CD4-positive, CD25-positive, alpha-beta regulatory T cell (primary cell): ENCODE measurements around the gene TMCC2. TPM values are rescaled to one million over a fixed set of nuclear protein-coding genes. Genes with fewer than 3 reads are reported as not detected.

Experiments
- ATAC-seq, 2 donors: fragments of 150-1000 bp; cut with Tn5 transposase; one replicate each; pipeline ENCODE4 v1.10.0; 2021; ENCODE audit warnings: low read depth in 2 of 2, moderate number of reproducible peaks in 2 of 2, moderate library complexity in 1 of 2
- DNase-seq, 3 donors: peaks; one replicate each; pipeline versions ENCODE4 v3.0.0 to v3.0.0-alpha.2; 2012 to 2022; ENCODE audit warnings: mixed read lengths in 1 of 3
- H3K27ac ChIP-seq: one replicate; pipeline ENCODE4 v1.7.0; 2013; ENCODE audit warnings: mild to moderate bottlenecking, low read length; ENCODE audit not compliant: insufficient read depth, poor library complexity, severe bottlenecking
- H3K27me3 ChIP-seq: one replicate; pipeline ENCODE4 v1.7.0; 2013; ENCODE audit warnings: low read length; ENCODE audit not compliant: control insufficient read depth, insufficient read depth
- H3K36me3 ChIP-seq: one replicate; pipeline ENCODE4 v1.7.0; 2013; ENCODE audit warnings: mild to moderate bottlenecking, low read length, moderate library complexity; ENCODE audit not compliant: control insufficient read depth, insufficient read depth
- H3K4me1 ChIP-seq: 2 replicates; pipeline ENCODE4 v1.7.0; 2013; ENCODE audit warnings: mild to moderate bottlenecking, low read length; ENCODE audit not compliant: insufficient read depth, control insufficient read depth, poor library complexity, severe bottlenecking
- H3K4me3 ChIP-seq: one replicate; pipeline ENCODE4 v1.7.0; 2013; ENCODE audit warnings: low read depth, mild to moderate bottlenecking, low read length, moderate library complexity
- H3K9me3 ChIP-seq, 2 experiments: 1 replicate in 1 of 2; 2 replicates in 1 of 2; pipeline ENCODE4 v1.7.0; 2013; ENCODE audit warnings: low read length in 2 of 2, mild to moderate bottlenecking in 1 of 2, moderate library complexity in 1 of 2; ENCODE audit not compliant: control insufficient read depth in 2 of 2
- H3K27ac Mint-ChIP-seq, 3 donors: one replicate each; pipeline ENCODE4 v1.8.0; 2020 to 2022; ENCODE audit warnings: mild to moderate bottlenecking in 3 of 3, mixed read lengths in 3 of 3, moderate library complexity in 2 of 3
- H3K27me3 Mint-ChIP-seq: one replicate; pipeline ENCODE4 v1.8.0; 2022; ENCODE audit warnings: mild to moderate bottlenecking, mixed read lengths
- H3K36me3 Mint-ChIP-seq: one replicate; pipeline ENCODE4 v1.8.0; 2020; ENCODE audit warnings: mixed read lengths
- H3K4me1 Mint-ChIP-seq, 4 donors: one replicate each; pipeline ENCODE4 v1.8.0; 2020 to 2022; ENCODE audit warnings: mixed read lengths in 4 of 4, mild to moderate bottlenecking in 1 of 4
- H3K4me3 Mint-ChIP-seq, 4 donors: one replicate each; pipeline ENCODE4 v1.8.0; 2020 to 2022; ENCODE audit warnings: mild to moderate bottlenecking in 4 of 4, mixed read lengths in 4 of 4, moderate library complexity in 3 of 4
- H3K9me3 Mint-ChIP-seq, 7 donors: one replicate each; pipeline ENCODE4 v1.8.0; 2020 to 2022; ENCODE audit warnings: mixed read lengths in 7 of 7, mild to moderate bottlenecking in 3 of 7, moderate library complexity in 2 of 7
- polyA plus RNA-seq, 4 donors: library from polyadenylated mRNA; unstranded; fragments of 300-500 nt; fragmentation: Illumina TruSeq; gene quantifications; one replicate each; pipeline ENCODE4 v1.2.3, GENCODE V29; 2021
- total RNA-seq: library from RNA; stranded (reverse); gene quantifications from one replicate; pipeline ENCODE4 v1.2.3, GENCODE V29; 2022

The TMCC2 gene
- total and polyA plus RNA-seq, 5 donors from 2014 or later, result 0.22 to 1.8 (median 0.31) TPM

DNA sequence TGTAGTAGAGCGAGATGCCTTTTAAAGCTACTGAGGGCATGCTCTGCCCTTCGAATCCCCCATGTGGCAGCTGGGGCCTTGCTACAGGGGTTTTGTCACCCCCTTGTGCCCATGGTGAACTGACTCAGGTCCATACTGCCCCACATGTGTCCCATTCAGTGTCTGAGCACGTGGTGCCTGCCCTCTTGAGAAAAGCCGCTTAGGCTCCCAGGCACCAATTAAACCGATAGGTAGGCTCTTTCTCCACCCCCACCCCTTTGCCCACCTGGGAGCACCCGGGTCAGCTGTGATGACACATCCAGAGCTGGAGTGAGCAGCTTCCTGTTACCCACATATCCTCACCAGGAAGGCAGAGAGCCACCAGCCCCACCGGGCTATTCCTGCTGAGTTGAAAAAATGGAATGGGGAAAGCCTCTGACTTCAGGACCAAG, 30.5 kb downstream of the TMCC2 start:
- Mint-ChIP-seq H3K27ac (no peak overlapping the region), H3K9me3 (no peaks in the 10 kb centered on the region), H3K27me3 (peaks cover 32% of the 10 kb centered on the region), H3K4me3 (no peak overlapping the region), H3K36me3 (no peaks in the 10 kb centered on the region), H3K4me1 (peaks cover 0 to 2% (median under 1%) of the 10 kb centered on the region in 4 donors)
- no peak overlapping the region for H3K4me3 ChIP-seq
- H3K27me3 ChIP-seq, result no peaks in the 10 kb centered on the region
- no peak for ATAC-seq
- no peaks in the 10 kb centered on the region for H3K36me3 ChIP-seq
- DNase-seq, result no peak
- no peaks in the 10 kb centered on the region for H3K4me1 ChIP-seq
- no peak overlapping the region for H3K27ac ChIP-seq
- H3K9me3 ChIP-seq, result no peaks in the 10 kb centered on the region

DNA sequence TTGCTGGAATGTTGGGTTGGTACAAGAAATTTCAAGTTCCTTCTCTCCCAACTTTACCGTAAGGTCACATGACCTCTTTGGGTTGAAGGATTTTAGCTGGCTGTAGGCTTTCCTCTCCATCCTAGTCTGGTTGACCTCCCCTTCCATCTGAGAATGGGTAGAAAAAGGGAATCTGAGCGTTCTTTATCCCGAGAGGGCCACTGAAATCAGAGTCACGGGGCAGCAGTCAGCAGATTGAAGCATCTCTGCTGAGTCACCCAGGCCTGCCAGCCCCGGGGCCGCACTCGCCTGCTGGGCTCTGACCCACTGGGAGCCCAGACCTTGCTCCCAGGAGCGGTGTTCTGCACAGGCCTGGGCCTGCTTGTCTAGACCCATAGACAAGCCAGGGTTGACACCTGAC, 31.0 kb downstream of the TMCC2 start:
- Mint-ChIP-seq H3K36me3 (no peaks in the 10 kb centered on the region), H3K27ac (no peak overlapping the region), H3K4me3 (peak overlapping the region in 1 of 4 donors; percentile 21), H3K27me3 (peaks cover 28% of the 10 kb centered on the region), H3K4me1 (peaks cover 0 to 2% (median under 1%) of the 10 kb centered on the region in 4 donors), H3K9me3 (no peaks in the 10 kb centered on the region)
- no peak overlapping the region for H3K4me3 ChIP-seq
- no peaks in the 10 kb centered on the region for H3K4me1 ChIP-seq
- H3K36me3 ChIP-seq, result no peaks in the 10 kb centered on the region
- no peak for ATAC-seq
- no peak overlapping the region for H3K27ac ChIP-seq
- H3K27me3 ChIP-seq, result no peaks in the 10 kb centered on the region
- no peak for DNase-seq
- no peaks in the 10 kb centered on the region for H3K9me3 ChIP-seq

DNA sequence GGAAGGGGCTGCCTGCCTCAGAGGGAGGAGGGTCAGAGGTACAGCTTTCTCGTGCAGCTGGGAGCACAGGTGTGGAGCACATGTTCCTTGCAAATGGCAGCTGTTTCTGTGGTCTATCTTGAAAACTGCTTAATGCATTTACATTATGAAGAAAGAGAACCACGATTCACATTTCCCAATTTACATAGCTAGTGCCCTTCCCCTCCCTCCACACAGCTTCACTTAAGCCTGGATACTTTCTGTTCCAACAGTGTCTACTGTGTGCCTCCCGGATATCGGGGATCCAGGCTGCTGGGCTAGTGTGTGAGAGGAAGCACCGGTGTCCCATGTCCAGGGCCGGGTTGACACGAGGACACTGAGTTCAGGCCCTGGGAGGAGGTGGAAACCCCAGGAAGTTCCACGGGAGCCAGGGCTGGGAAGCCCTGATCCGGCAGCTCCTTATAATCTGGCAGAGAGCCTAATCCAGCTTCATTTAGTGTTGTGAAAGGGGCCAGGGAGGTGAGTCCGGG, 31.6 kb downstream of the TMCC2 start:
- Mint-ChIP-seq H3K4me3 (no peak overlapping the region), H3K27ac (no peak overlapping the region), H3K9me3 (no peaks in the 10 kb centered on the region), H3K27me3 (peaks cover 28% of the 10 kb centered on the region), H3K4me1 (peaks cover 0 to 2% (median under 1%) of the 10 kb centered on the region in 4 donors), H3K36me3 (no peaks in the 10 kb centered on the region)
- no peaks in the 10 kb centered on the region for H3K36me3 ChIP-seq
- no peaks in the 10 kb centered on the region for H3K4me1 ChIP-seq
- ATAC-seq (no peak), DNase-seq (no peak)
- no peak overlapping the region for H3K4me3 ChIP-seq
- H3K27me3 ChIP-seq, result no peaks in the 10 kb centered on the region
- H3K27ac ChIP-seq, result no peak overlapping the region
- no peaks in the 10 kb centered on the region for H3K9me3 ChIP-seq

DNA sequence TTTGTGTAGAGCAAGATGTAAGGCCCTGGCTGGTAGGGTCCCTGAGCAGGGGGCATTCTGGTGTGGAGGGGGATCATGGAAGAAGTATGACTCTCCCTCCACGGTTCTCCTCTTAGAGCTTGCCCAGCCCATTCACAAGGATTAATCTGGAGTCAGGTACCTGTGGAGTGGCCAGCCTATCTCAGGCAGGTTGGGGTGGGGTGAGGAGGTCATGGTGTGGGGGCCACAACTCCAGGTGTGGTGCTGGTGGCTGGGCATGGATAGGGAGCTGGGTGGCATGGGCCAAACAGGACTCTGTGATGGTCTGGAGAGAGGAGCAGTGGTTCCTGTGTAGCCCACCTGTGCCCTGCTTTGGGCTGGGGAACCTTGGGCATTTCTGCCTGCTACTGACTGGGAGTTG, 32.3 kb downstream of the TMCC2 start:
- no peaks in the 10 kb centered on the region for H3K9me3 ChIP-seq
- no peak overlapping the region for H3K4me3 ChIP-seq
- Mint-ChIP-seq H3K4me1 (peaks cover 0 to 2% (median under 1%) of the 10 kb centered on the region in 4 donors), H3K27me3 (peaks cover 28% of the 10 kb centered on the region), H3K9me3 (no peaks in the 10 kb centered on the region), H3K27ac (no peak overlapping the region), H3K36me3 (no peaks in the 10 kb centered on the region), H3K4me3 (no peak overlapping the region)
- DNase-seq (no peak), ATAC-seq (no peak)
- H3K4me1 ChIP-seq, result no peaks in the 10 kb centered on the region
- no peaks in the 10 kb centered on the region for H3K27me3 ChIP-seq
- H3K36me3 ChIP-seq, result no peaks in the 10 kb centered on the region
- no peak overlapping the region for H3K27ac ChIP-seq

DNA sequence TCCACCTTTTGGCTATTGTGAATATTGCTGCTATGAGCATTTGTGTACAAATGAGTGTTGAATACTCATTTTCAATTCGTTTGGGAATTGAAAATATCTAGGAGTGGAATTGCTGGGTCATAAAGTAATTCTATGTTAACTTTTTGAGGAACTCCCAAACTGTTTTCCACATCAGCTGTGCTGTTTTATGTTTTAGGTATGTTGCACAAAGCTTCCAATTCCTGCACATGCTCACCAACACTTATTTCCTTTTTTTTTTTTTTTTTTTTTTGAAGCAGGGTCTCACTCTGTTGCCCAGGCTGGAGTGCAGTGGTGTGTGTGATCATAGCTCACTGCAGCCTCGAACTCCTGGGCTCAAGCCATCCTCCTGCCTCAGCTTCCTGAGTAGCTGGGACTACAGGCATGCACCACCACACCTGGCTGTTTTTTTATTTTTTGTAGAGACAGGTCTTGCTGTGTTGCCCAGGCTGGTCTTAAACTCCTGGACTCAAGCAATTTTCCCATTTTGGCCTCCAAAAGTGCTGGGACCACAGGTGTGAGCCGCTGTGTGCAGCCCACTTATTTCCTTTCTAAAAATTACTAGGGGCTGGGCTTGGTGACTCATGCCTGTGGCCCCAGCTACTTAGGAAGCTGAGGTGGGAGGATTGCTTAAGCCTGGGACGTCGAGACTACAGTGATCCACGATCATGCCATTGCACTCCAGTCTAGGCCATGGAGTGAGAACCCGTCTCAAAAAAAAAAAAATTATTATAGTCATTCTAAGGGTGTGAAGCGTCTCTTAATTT, 33.4 kb downstream of the TMCC2 start:
- Mint-ChIP-seq H3K4me3 (no peak overlapping the region), H3K27me3 (peaks cover 25% of the 10 kb centered on the region), H3K27ac (no peak overlapping the region), H3K36me3 (no peaks in the 10 kb centered on the region), H3K9me3 (no peaks in the 10 kb centered on the region), H3K4me1 (peaks cover 0 to 2% (median 0%) of the 10 kb centered on the region in 4 donors)
- Histone ChIP-seq H3K4me3 (no peak overlapping the region), H3K27me3 (no peaks in the 10 kb centered on the region), H3K27ac (no peak overlapping the region), H3K36me3 (no peaks in the 10 kb centered on the region), H3K4me1 (no peaks in the 10 kb centered on the region), H3K9me3 (no peaks in the 10 kb centered on the region)
- ATAC-seq (no peak), DNase-seq (no peak)

DNA sequence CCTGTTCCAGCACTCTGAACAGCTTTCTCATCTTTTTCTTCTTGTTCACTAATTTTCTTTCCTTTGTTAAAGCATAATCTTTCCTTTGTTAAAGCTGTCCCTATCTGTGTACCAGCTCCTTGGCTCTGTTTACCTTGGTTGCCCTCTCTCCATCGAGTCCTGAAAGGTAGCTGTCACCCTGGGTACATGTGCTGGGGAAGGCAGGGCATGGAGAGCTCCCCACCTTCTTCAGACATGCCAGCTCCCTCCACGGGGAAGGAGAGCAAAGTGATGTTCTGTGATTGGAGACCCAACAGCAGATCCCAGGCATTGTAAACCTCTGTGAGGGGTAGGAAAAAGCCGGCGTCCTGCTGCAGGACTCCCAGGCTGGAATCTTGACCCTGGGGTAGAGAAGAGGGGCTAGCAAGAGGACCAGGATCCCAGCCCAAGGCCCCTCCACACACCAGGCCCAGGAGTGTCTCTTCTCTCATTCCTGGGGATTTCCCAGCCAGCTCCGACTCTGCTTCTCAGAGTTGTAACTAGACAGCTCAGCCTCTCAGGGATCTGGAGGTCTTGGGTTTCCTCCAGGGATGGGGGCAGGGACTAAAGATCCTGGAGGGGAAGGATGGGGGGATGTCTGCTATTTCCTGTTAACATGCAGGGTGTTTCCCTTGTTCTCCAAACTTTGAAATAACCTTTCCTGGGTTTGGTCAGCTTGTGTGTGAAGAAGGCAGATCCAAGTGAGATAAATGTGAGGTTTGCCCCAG, 34.4 kb downstream of the TMCC2 start:
- H3K36me3 ChIP-seq, result no peaks in the 10 kb centered on the region
- no peaks in the 10 kb centered on the region for H3K9me3 ChIP-seq
- no peak overlapping the region for H3K4me3 Mint-ChIP-seq
- H3K36me3 Mint-ChIP-seq, result no peaks in the 10 kb centered on the region
- H3K9me3 Mint-ChIP-seq, result no peaks in the 10 kb centered on the region
- no peaks in the 10 kb centered on the region for H3K4me1 Mint-ChIP-seq
- no peaks in the 10 kb centered on the region for H3K27me3 ChIP-seq
- H3K4me3 ChIP-seq, result no peak overlapping the region
- DNase-seq, result no peak
- no peak for ATAC-seq
- H3K4me1 ChIP-seq, result no peaks in the 10 kb centered on the region
- H3K27ac Mint-ChIP-seq, result peak overlapping the region in 1 of 3 donors; percentile 25
- no peak overlapping the region for H3K27ac ChIP-seq
- peaks cover 21% of the 10 kb centered on the region for H3K27me3 Mint-ChIP-seq

DNA sequence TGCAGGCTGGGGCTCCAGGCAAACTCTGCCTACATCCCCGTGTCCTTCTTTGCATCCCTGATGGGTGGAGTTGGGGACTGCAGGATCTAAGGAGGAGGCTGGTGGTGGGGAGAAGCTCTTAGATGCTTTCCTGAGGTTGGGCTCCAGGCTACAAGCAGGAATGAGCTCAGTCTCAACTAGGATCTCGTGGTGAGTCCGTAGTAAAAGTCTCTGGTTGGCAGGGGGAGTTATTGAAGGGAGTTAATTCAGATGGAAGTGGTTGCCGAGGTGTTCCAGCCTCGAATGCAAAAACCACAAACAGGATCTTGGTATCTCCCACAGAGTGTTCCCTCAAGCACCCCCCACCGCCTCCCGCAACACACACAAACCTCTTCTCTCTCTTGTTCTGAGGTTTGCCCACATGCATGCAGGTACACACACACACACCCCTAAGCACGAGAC, 35.0 kb downstream of the TMCC2 start:
- Histone ChIP-seq H3K9me3 (no peaks in the 10 kb centered on the region), H3K36me3 (no peaks in the 10 kb centered on the region), H3K4me3 (no peak overlapping the region), H3K27ac (no peak overlapping the region), H3K4me1 (no peaks in the 10 kb centered on the region), H3K27me3 (no peaks in the 10 kb centered on the region)
- no peak for ATAC-seq
- no peaks in the 10 kb centered on the region for H3K4me1 Mint-ChIP-seq
- no peak overlapping the region for H3K4me3 Mint-ChIP-seq
- peaks cover 16% of the 10 kb centered on the region for H3K27me3 Mint-ChIP-seq
- no peaks in the 10 kb centered on the region for H3K36me3 Mint-ChIP-seq
- no peaks in the 10 kb centered on the region for H3K9me3 Mint-ChIP-seq
- DNase-seq, result no peak
- H3K27ac Mint-ChIP-seq, result no peak overlapping the region
